ENCODE results near the gene SV2C. TPM values are rescaled to one million over a fixed set of nuclear protein-coding genes. Genes with fewer than 3 reads are reported as not detected.

The SV2C gene
- total RNA-seq, 4 donors from 2014 or later, result 0.87 to 1.7 (median 1.4) TPM

- no peaks in the 10 kb centered on the region for H3K36me3 ChIP-seq
- no peaks in the 10 kb centered on the region for H3K9me3 ChIP-seq
- no peaks in the 10 kb centered on the region for H3K27me3 ChIP-seq
- 65 to 76% methylated on average over 5 of the region's 5 CpGs for WGBS, 2 donors
- H3K27ac ChIP-seq, result no peak overlapping the region
- no peak for TF ChIP-seq CTCF (IDR thresholded peaks at IDR 0.05)
- TF ChIP-seq POLR2A (IDR thresholded peaks at IDR 0.05), result no peak
- TF ChIP-seq EP300 (IDR thresholded peaks at IDR 0.05), result no peak
- H3K4me3 ChIP-seq, result no peak overlapping the region
- no peak for DNase-seq (ENCODE audit: low spot score in 2 of 2)
- no peaks in the 10 kb centered on the region for H3K4me1 ChIP-seq
Observed at GRCh38 chr5:76178913-76179312, 95.7 kb downstream of the SV2C start.

GRCh38 chr5:76180814-76181805, 97.9 kb downstream of the SV2C start:
- no peak overlapping the region for H3K27ac ChIP-seq
- no peaks in the 10 kb centered on the region for H3K9me3 ChIP-seq
- H3K36me3 ChIP-seq, result no peaks in the 10 kb centered on the region
- TF ChIP-seq EP300 (IDR thresholded peaks at IDR 0.05) (no peak), CTCF (IDR thresholded peaks at IDR 0.05) (no peak), POLR2A (IDR thresholded peaks at IDR 0.05) (no peak)
- no peaks in the 10 kb centered on the region for H3K27me3 ChIP-seq
- DNase-seq (ENCODE audit: low spot score in 2 of 2), result no peak
- H3K4me3 ChIP-seq, result no peak overlapping the region
- WGBS, 2 donors, result 73 to 74% methylated on average over 8 of the region's 8 CpGs
- H3K4me1 ChIP-seq, result no peaks in the 10 kb centered on the region

GRCh38 chr5:76187386-76187785, 104.2 kb downstream of the SV2C start:
- H3K27ac ChIP-seq, result no peak overlapping the region
- no peaks in the 10 kb centered on the region for H3K4me1 ChIP-seq
- H3K9me3 ChIP-seq, result no peaks in the 10 kb centered on the region
- no peaks in the 10 kb centered on the region for H3K27me3 ChIP-seq
- no peak overlapping the region for H3K4me3 ChIP-seq
- TF ChIP-seq CTCF (IDR thresholded peaks at IDR 0.05) (no peak), POLR2A (IDR thresholded peaks at IDR 0.05) (no peak), EP300 (IDR thresholded peaks at IDR 0.05) (no peak)
- no peak for DNase-seq (ENCODE audit: low spot score in 2 of 2)
- no peaks in the 10 kb centered on the region for H3K36me3 ChIP-seq

GRCh38 chr5:76190356-76190755, 107.2 kb downstream of the SV2C start:
- no peak for TF ChIP-seq POLR2A (IDR thresholded peaks at IDR 0.05)
- TF ChIP-seq CTCF (IDR thresholded peaks at IDR 0.05), result no peak
- TF ChIP-seq EP300 (IDR thresholded peaks at IDR 0.05), result no peak
- H3K27ac ChIP-seq, result no peak overlapping the region
- no peaks in the 10 kb centered on the region for H3K9me3 ChIP-seq
- no peaks in the 10 kb centered on the region for H3K36me3 ChIP-seq
- DNase-seq (ENCODE audit: low spot score in 2 of 2), result no peak
- WGBS, 2 donors, result 92 to 96% methylated on average over 3 of the region's 3 CpGs
- no peak overlapping the region for H3K4me3 ChIP-seq
- H3K4me1 ChIP-seq, result no peaks in the 10 kb centered on the region
- no peaks in the 10 kb centered on the region for H3K27me3 ChIP-seq

GRCh38 chr5:76192837-76193236, 109.7 kb downstream of the SV2C start:
- TF ChIP-seq POLR2A (IDR thresholded peaks at IDR 0.05) (no peak), CTCF (IDR thresholded peaks at IDR 0.05) (no peak), EP300 (IDR thresholded peaks at IDR 0.05) (no peak)
- 37 to 40% methylated on average over 5 of the region's 5 CpGs for WGBS, 2 donors

More at GRCh38 chr5:76192837-76193236, 109.7 kb downstream of the SV2C start:
- no peak for DNase-seq (ENCODE audit: low spot score in 2 of 2)
- Histone ChIP-seq H3K36me3 (no peaks in the 10 kb centered on the region), H3K27me3 (no peaks in the 10 kb centered on the region), H3K27ac (no peak overlapping the region), H3K9me3 (no peaks in the 10 kb centered on the region), H3K4me3 (no peak overlapping the region), H3K4me1 (no peaks in the 10 kb centered on the region)

All from tibial nerve (tissue), 4 donors.